ENCODE results near the gene CD55.

The CD55 gene

GRCh38 chr1:207284209-207284897, 37.1 kb upstream of the CD55 start:
- H3K27ac ChIP-seq (ENCODE audit: low read depth, low read length) = peak overlapping the region; percentile 13

GRCh38 chr1:207286786-207287468, 34.6 kb upstream of the CD55 start:
- Histone ChIP-seq H3K4me3 (ENCODE audit: low read depth in 1 of 5, low read length in 5 of 5) (no peak overlapping the region), H3K36me3 (ENCODE audit: control insufficient read depth in 5 of 5, insufficient read depth in 5 of 5, low read length in 5 of 5) (no peaks in the 10 kb centered on the region), H3K9me3 (ENCODE audit: control insufficient read depth in 5 of 5, low read length in 5 of 5) (no peaks in the 10 kb centered on the region), H3K27me3 (ENCODE audit: control insufficient read depth in 5 of 5, insufficient read depth in 4 of 5, low read length in 5 of 5) (no peaks in the 10 kb centered on the region), H3K9ac (ENCODE audit: low read length in 5 of 5) (no peak overlapping the region), H3K4me1 (ENCODE audit: control insufficient read depth in 5 of 5, insufficient read depth in 5 of 5, low read length in 5 of 5) (peaks cover 0 to 40% (median 8%) of the 10 kb centered on the region in 5 donors), H3K27ac (ENCODE audit: low read depth, low read length) (no peak overlapping the region)

More at GRCh38 chr1:207284209-207284897, 37.1 kb upstream of the CD55 start:
- H3K9ac ChIP-seq (ENCODE audit: low read length in 5 of 5) = no peak overlapping the region
- H3K9me3 ChIP-seq (ENCODE audit: control insufficient read depth in 5 of 5, low read length in 5 of 5) = no peaks in the 10 kb centered on the region
- peaks cover 0 to 46% (median 8%) of the 10 kb centered on the region in 5 donors for H3K4me1 ChIP-seq (ENCODE audit: control insufficient read depth in 5 of 5, insufficient read depth in 5 of 5, low read length in 5 of 5)
- no peaks in the 10 kb centered on the region for H3K27me3 ChIP-seq (ENCODE audit: control insufficient read depth in 5 of 5, insufficient read depth in 4 of 5, low read length in 5 of 5)
- H3K36me3 ChIP-seq (ENCODE audit: control insufficient read depth in 5 of 5, insufficient read depth in 5 of 5, low read length in 5 of 5) = no peaks in the 10 kb centered on the region
- H3K4me3 ChIP-seq (ENCODE audit: low read depth in 1 of 5, low read length in 5 of 5) = peak overlapping the region in 1 of 5 donors; percentile 19

DNA sequence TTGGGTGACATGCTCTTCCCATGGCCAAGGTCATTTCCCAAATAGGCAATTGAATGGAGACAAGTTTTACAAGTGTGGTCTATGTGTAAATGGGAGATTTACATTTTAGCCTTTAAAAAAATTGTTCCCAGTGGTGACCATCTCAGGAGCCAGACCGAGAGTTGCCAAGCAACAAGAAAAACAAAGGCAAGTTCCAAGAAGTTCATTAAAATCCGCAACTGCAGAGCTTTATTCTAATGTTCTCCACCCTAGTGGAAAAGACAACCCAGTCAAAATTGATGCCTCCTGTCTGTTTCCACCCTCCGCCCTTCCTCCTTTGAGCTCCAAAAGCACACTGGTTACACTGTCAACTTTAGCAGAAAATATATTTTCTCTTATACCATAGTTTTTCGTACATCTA, 33.2 kb upstream of the CD55 start:
- no peaks in the 10 kb centered on the region for H3K9me3 ChIP-seq (ENCODE audit: control insufficient read depth in 5 of 5, low read length in 5 of 5)
- peaks cover 0 to 26% (median 8%) of the 10 kb centered on the region in 5 donors for H3K4me1 ChIP-seq (ENCODE audit: control insufficient read depth in 5 of 5, insufficient read depth in 5 of 5, low read length in 5 of 5)
- H3K27me3 ChIP-seq (ENCODE audit: control insufficient read depth in 5 of 5, insufficient read depth in 4 of 5, low read length in 5 of 5) = no peaks in the 10 kb centered on the region
- H3K36me3 ChIP-seq (ENCODE audit: control insufficient read depth in 5 of 5, insufficient read depth in 5 of 5, low read length in 5 of 5) = no peaks in the 10 kb centered on the region
- peak overlapping the region in 1 of 5 donors; percentile 17 for H3K4me3 ChIP-seq (ENCODE audit: low read depth in 1 of 5, low read length in 5 of 5)
- no peak overlapping the region for H3K27ac ChIP-seq (ENCODE audit: low read depth, low read length)
- no peak overlapping the region for H3K9ac ChIP-seq (ENCODE audit: low read length in 5 of 5)

DNA sequence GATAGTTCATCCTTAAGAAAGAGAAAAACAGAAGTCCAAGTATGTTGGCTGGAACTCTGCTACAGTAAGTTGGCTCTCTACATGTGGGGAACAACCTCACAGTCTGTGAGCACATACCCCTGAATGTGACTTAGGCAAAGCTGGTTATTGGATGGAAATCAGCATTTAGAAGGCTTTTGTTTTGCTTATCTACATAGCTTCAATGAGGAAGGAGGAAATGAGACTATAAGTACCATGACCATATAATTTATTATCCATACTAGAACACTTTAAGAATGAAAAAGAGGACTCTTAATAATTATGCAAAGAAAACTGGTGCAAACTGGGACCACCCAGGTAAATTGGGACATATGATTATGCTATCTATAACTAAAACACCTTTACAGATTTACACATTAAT, 31.7 kb upstream of the CD55 start:
- Histone ChIP-seq H3K36me3 (ENCODE audit: control insufficient read depth in 5 of 5, insufficient read depth in 5 of 5, low read length in 5 of 5) (no peaks in the 10 kb centered on the region), H3K9me3 (ENCODE audit: control insufficient read depth in 5 of 5, low read length in 5 of 5) (no peaks in the 10 kb centered on the region), H3K27me3 (ENCODE audit: control insufficient read depth in 5 of 5, insufficient read depth in 4 of 5, low read length in 5 of 5) (no peaks in the 10 kb centered on the region), H3K27ac (ENCODE audit: low read depth, low read length) (no peak overlapping the region), H3K4me3 (ENCODE audit: low read depth in 1 of 5, low read length in 5 of 5) (no peak overlapping the region), H3K4me1 (ENCODE audit: control insufficient read depth in 5 of 5, insufficient read depth in 5 of 5, low read length in 5 of 5) (peaks cover 0 to 13% (median 8%) of the 10 kb centered on the region in 5 donors), H3K9ac (ENCODE audit: low read length in 5 of 5) (no peak overlapping the region)

DNA sequence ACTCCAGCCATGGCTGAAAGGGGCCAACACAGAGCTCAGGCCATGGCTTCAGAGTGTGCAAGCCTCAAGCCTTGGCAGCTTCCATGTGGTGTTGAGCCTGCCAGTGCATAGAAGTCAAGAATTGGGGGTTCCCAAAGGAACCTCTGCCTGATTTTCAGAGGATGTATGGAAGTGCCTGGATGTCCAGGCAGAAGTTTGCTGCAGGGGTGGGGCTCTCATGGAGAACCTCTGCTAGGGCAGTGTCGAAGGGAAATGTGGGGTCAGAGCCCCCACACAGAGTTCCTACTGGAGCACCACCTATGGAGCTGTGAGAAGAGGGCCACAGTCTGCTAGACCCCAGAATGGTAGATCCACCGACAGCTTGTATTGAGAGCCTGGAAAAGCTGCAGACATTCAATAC, 29.8 kb upstream of the CD55 start:
- peaks cover 0 to 8% (median 6%) of the 10 kb centered on the region in 5 donors for H3K4me1 ChIP-seq (ENCODE audit: control insufficient read depth in 5 of 5, insufficient read depth in 5 of 5, low read length in 5 of 5)
- H3K9ac ChIP-seq (ENCODE audit: low read length in 5 of 5) = no peak overlapping the region
- H3K27me3 ChIP-seq (ENCODE audit: control insufficient read depth in 5 of 5, insufficient read depth in 4 of 5, low read length in 5 of 5) = no peaks in the 10 kb centered on the region
- H3K36me3 ChIP-seq (ENCODE audit: control insufficient read depth in 5 of 5, insufficient read depth in 5 of 5, low read length in 5 of 5) = no peaks in the 10 kb centered on the region
- H3K4me3 ChIP-seq (ENCODE audit: low read depth in 1 of 5, low read length in 5 of 5) = no peak overlapping the region
- no peaks in the 10 kb centered on the region for H3K9me3 ChIP-seq (ENCODE audit: control insufficient read depth in 5 of 5, low read length in 5 of 5)
- H3K27ac ChIP-seq (ENCODE audit: low read depth, low read length) = no peak overlapping the region

GRCh38 chr1:207298186-207298585, 23.3 kb upstream of the CD55 start:
- Histone ChIP-seq H3K27me3 (ENCODE audit: control insufficient read depth in 5 of 5, insufficient read depth in 4 of 5, low read length in 5 of 5) (no peaks in the 10 kb centered on the region), H3K36me3 (ENCODE audit: control insufficient read depth in 5 of 5, insufficient read depth in 5 of 5, low read length in 5 of 5) (no peaks in the 10 kb centered on the region), H3K9ac (ENCODE audit: low read length in 5 of 5) (peak overlapping the region in 1 of 5 donors; percentile 19), H3K4me3 (ENCODE audit: low read depth in 1 of 5, low read length in 5 of 5) (peak overlapping the region in 2 of 5 donors; percentile 17 to 36), H3K9me3 (ENCODE audit: control insufficient read depth in 5 of 5, low read length in 5 of 5) (no peaks in the 10 kb centered on the region), H3K27ac (ENCODE audit: low read depth, low read length) (no peak overlapping the region), H3K4me1 (ENCODE audit: control insufficient read depth in 5 of 5, insufficient read depth in 5 of 5, low read length in 5 of 5) (peaks cover 0 to 12% (median 0%) of the 10 kb centered on the region in 5 donors)

- no peaks in the 10 kb centered on the region for H3K9me3 ChIP-seq (ENCODE audit: control insufficient read depth in 5 of 5, low read length in 5 of 5)
- H3K27ac ChIP-seq (ENCODE audit: low read depth, low read length) = no peak overlapping the region
- H3K9ac ChIP-seq (ENCODE audit: low read length in 5 of 5) = peak overlapping the region in 1 of 5 donors; percentile 19
- H3K36me3 ChIP-seq (ENCODE audit: control insufficient read depth in 5 of 5, insufficient read depth in 5 of 5, low read length in 5 of 5) = no peaks in the 10 kb centered on the region
- H3K27me3 ChIP-seq (ENCODE audit: control insufficient read depth in 5 of 5, insufficient read depth in 4 of 5, low read length in 5 of 5) = no peaks in the 10 kb centered on the region
- H3K4me1 ChIP-seq (ENCODE audit: control insufficient read depth in 5 of 5, insufficient read depth in 5 of 5, low read length in 5 of 5) = peaks cover 0 to 12% (median 0%) of the 10 kb centered on the region in 5 donors
- H3K4me3 ChIP-seq (ENCODE audit: low read depth in 1 of 5, low read length in 5 of 5) = peak overlapping the region in 2 of 5 donors; percentile 17 to 36
Observed at GRCh38 chr1:207298636-207299398, 22.7 kb upstream of the CD55 start.

DNA sequence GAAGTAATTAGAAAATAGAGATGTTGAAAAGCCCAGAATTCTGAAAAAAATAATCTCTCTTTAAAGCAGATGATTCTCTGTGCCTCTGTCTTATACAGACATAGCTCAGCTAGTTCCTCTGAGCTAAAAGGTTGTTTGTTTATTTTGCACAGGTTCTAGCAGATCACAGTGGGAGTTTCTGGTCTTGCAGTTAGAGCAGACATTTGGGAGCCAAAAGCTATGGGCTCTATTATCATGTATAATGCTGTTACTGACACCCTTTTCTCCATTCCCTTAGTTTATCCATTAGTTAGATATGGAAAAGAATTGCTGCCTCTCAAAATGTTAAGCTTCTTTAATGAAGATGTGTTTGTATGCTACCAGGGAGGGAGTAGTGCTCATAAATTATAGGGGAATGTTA, 20.5 kb upstream of the CD55 start:
- Histone ChIP-seq H3K4me3 (ENCODE audit: low read depth in 1 of 5, low read length in 5 of 5) (no peak overlapping the region), H3K27me3 (ENCODE audit: control insufficient read depth in 5 of 5, insufficient read depth in 4 of 5, low read length in 5 of 5) (no peaks in the 10 kb centered on the region), H3K4me1 (ENCODE audit: control insufficient read depth in 5 of 5, insufficient read depth in 5 of 5, low read length in 5 of 5) (peaks cover 0 to 12% (median 0%) of the 10 kb centered on the region in 5 donors), H3K27ac (ENCODE audit: low read depth, low read length) (no peak overlapping the region), H3K36me3 (ENCODE audit: control insufficient read depth in 5 of 5, insufficient read depth in 5 of 5, low read length in 5 of 5) (no peaks in the 10 kb centered on the region), H3K9ac (ENCODE audit: low read length in 5 of 5) (no peak overlapping the region), H3K9me3 (ENCODE audit: control insufficient read depth in 5 of 5, low read length in 5 of 5) (no peaks in the 10 kb centered on the region)

DNA sequence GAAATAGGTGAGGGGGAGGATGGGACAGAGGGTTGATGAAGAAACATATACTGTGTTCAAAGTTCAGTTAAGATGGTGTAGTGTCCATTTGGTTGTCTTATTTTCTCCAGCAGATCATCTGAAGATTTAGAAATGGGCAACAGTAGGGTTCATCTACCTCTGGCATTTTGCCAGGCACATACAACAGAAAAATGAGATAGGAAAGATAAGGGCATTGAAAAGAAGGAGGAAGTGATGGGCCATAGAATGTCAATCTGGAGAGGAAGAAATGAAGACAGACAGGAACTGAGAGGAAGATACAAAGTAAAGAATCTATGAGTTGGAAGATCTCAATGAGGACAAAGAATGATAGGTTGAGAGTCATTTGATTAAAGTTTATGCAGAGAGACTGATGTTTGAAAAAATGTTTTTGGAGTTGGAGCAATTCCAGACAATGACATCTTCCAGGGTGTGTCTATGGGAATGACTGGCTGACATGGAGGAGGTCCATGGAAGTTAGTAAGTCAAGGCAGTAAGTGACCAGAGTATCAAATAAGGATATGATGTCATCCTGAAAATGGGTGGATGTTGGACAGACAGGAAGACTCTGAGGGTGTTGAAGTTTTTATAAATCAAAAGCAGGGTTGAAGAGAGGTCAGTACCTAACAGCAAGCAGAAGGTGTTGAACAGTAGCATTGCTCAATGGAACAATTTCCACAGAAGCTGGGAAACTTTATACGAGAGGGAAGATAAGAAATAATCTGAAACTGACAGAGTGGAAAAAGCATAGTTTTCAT, 18.7 kb upstream of the CD55 start:
- no peaks in the 10 kb centered on the region for H3K9me3 ChIP-seq (ENCODE audit: control insufficient read depth in 5 of 5, low read length in 5 of 5)
- H3K27me3 ChIP-seq (ENCODE audit: control insufficient read depth in 5 of 5, insufficient read depth in 4 of 5, low read length in 5 of 5) = no peaks in the 10 kb centered on the region
- H3K4me1 ChIP-seq (ENCODE audit: control insufficient read depth in 5 of 5, insufficient read depth in 5 of 5, low read length in 5 of 5) = peaks cover 0 to 9% (median 0%) of the 10 kb centered on the region in 5 donors
- H3K36me3 ChIP-seq (ENCODE audit: control insufficient read depth in 5 of 5, insufficient read depth in 5 of 5, low read length in 5 of 5) = no peaks in the 10 kb centered on the region
- H3K4me3 ChIP-seq (ENCODE audit: low read depth in 1 of 5, low read length in 5 of 5) = no peak overlapping the region
- no peak overlapping the region for H3K27ac ChIP-seq (ENCODE audit: low read depth, low read length)
- H3K9ac ChIP-seq (ENCODE audit: low read length in 5 of 5) = no peak overlapping the region

All from subcutaneous abdominal adipose tissue (tissue), 5 donors.